Activated B cell treated with CpG ODN at 0.5 μM for 24 hours (primary cell): ENCODE data around the gene SUPT20H. TPM values are rescaled to one million over a fixed set of nuclear protein-coding genes. Genes with fewer than 3 reads are reported as not detected.

Experiments
- ATAC-seq: fragments of 200-7000 bp; cut with Tn5 transposase; one replicate; pipeline ENCODE4 v1.10.0; 2021; ENCODE audit warnings: low read depth, mild to moderate bottlenecking, moderate library complexity
- CTCF ChIA-PET: fragments of 350-600 bp; sonication (Branson Sonifier 250); formaldehyde crosslinking; loops from one replicate; lab custom pipeline; 2021; ENCODE audit warnings: antibody characterized with exemption; lab: Charles Lee
- POLR2A ChIA-PET: fragments of 350-600 bp; sonication (Branson Sonifier 250); formaldehyde crosslinking; loops from one replicate; lab custom pipeline; 2021; ENCODE audit warnings: antibody characterized with exemption; lab: Charles Lee
- DNase-seq: peaks from one replicate; pipeline ENCODE4 v3.0.0; 2022
- H3K27ac Mint-ChIP-seq: one replicate; pipeline ENCODE4 v1.8.0; 2020; ENCODE audit warnings: mixed read lengths
- H3K27me3 Mint-ChIP-seq: one replicate; pipeline ENCODE4 v1.8.0; 2021; ENCODE audit warnings: mixed read lengths
- H3K36me3 Mint-ChIP-seq: one replicate; pipeline ENCODE4 v1.8.0; 2021; ENCODE audit warnings: low read depth, mixed read lengths
- H3K4me1 Mint-ChIP-seq: one replicate; pipeline ENCODE4 v1.8.0; 2021; ENCODE audit warnings: mixed read lengths
- H3K4me3 Mint-ChIP-seq: one replicate; pipeline ENCODE4 v1.8.0; 2020; ENCODE audit warnings: mild to moderate bottlenecking, mixed read lengths
- H3K9me3 Mint-ChIP-seq: one replicate; pipeline ENCODE4 v1.8.0; 2020; ENCODE audit warnings: mixed read lengths
- intact Hi-C: fragments of 100-400 bp; cut with micrococcal nuclease; formaldehyde crosslinking; loops from one replicate; pipeline ENCODE4 v1.15.1; 2024
- total RNA-seq: library from RNA; stranded (reverse); gene quantifications from 2 replicates; pipeline ENCODE4 v1.2.3, GENCODE V29; 2022
- TF ChIP-seq, protein P1 (sequence below): fragments of 200-600 bp; IDR thresholded peaks from one replicate; pipeline ENCODE4 v1.8.0; 2022; ENCODE audit warnings: antibody characterized with exemption, mild to moderate bottlenecking

Gene SUPT20H
- total RNA-seq, 1 donor from 2014 or later: 66.6 TPM

GRCh38 chr13:37094840-37095239 lies 35.4 kb upstream of the SUPT20H start:
- Mint-ChIP-seq H3K4me1 (no peaks in the 10 kb centered on the region), H3K27ac (no peak overlapping the region), H3K4me3 (no peak overlapping the region), H3K27me3 (peaks cover 11% of the 10 kb centered on the region), H3K9me3 (no peaks in the 10 kb centered on the region), H3K36me3 (no peaks in the 10 kb centered on the region)
- no peak for ATAC-seq
- ChIA-PET CTCF (no interaction called here), POLR2A (no interaction called here)
- intact Hi-C loops: no loop called here
- DNase-seq: no peak
- TF ChIP-seq, protein P1, sequence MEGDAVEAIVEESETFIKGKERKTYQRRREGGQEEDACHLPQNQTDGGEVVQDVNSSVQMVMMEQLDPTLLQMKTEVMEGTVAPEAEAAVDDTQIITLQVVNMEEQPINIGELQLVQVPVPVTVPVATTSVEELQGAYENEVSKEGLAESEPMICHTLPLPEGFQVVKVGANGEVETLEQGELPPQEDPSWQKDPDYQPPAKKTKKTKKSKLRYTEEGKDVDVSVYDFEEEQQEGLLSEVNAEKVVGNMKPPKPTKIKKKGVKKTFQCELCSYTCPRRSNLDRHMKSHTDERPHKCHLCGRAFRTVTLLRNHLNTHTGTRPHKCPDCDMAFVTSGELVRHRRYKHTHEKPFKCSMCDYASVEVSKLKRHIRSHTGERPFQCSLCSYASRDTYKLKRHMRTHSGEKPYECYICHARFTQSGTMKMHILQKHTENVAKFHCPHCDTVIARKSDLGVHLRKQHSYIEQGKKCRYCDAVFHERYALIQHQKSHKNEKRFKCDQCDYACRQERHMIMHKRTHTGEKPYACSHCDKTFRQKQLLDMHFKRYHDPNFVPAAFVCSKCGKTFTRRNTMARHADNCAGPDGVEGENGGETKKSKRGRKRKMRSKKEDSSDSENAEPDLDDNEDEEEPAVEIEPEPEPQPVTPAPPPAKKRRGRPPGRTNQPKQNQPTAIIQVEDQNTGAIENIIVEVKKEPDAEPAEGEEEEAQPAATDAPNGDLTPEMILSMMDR: no peak

DNA sequence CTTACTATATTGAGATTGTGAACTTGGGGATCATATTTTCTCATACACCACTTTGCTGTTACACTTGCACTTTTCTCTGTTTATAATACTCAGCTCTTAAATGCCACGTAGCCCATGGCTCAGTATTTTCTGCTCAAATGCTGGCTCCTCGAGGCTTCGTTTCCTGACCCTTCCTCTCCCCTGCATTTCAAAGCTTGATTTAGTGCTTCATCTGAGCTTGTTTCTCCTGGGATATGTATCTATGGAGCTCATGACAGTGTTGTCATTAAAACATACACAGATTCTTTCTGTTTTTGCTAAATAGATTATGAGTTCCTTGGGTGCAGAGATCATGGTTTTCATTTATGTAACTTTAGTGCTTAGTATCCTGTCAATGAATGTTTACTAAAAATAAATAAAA lies 34.6 kb upstream of the SUPT20H start:
- intact Hi-C loops: no loop called here
- no peaks in the 10 kb centered on the region for H3K9me3 Mint-ChIP-seq
- H3K4me3 Mint-ChIP-seq: no peak overlapping the region
- peaks cover 11% of the 10 kb centered on the region for H3K27me3 Mint-ChIP-seq
- H3K27ac Mint-ChIP-seq: no peak overlapping the region
- ATAC-seq (no peak), DNase-seq (no peak)
- H3K36me3 Mint-ChIP-seq: no peaks in the 10 kb centered on the region
- H3K4me1 Mint-ChIP-seq: no peaks in the 10 kb centered on the region
- TF ChIP-seq, protein P1: no peak
- CTCF ChIA-PET: no interaction called here
- POLR2A ChIA-PET: no interaction called here

GRCh38 chr13:37091835-37092234 lies 32.3 kb upstream of the SUPT20H start:
- H3K9me3 Mint-ChIP-seq: no peaks in the 10 kb centered on the region
- H3K4me1 Mint-ChIP-seq: no peaks in the 10 kb centered on the region
- H3K4me3 Mint-ChIP-seq: no peak overlapping the region
- intact Hi-C loops: no loop called here
- ATAC-seq (no peak), DNase-seq (no peak)
- ChIA-PET CTCF (no interaction called here), POLR2A (no interaction called here)
- TF ChIP-seq, protein P1: no peak
- H3K27me3 Mint-ChIP-seq: peaks cover 8% of the 10 kb centered on the region
- no peak overlapping the region for H3K27ac Mint-ChIP-seq
- no peaks in the 10 kb centered on the region for H3K36me3 Mint-ChIP-seq

DNA sequence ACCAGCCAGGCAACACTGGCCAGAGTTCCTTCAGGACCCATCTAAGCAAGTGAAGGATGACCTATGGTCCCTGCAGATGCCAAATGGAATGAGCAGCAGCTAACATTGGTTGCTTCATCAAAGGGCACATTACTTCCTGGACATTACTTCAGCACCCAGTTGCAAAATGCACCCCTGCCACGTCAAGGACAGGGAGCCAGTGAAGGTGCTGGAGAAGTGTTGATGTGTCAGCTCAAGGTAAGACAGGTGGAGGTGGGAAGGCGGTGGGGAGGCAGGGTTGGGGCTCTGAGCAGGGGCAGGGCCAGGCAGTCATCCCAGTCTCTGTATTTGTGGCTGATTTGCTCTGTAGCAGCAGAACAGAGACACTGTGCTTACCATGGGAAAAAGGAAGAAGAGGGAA lies 31.4 kb upstream of the SUPT20H start:
- no peaks in the 10 kb centered on the region for H3K9me3 Mint-ChIP-seq
- ChIA-PET CTCF (no interaction called here), POLR2A (no interaction called here)
- peaks cover 8% of the 10 kb centered on the region for H3K27me3 Mint-ChIP-seq
- intact Hi-C loops: no loop called here
- DNase-seq (no peak), ATAC-seq (no peak)
- H3K36me3 Mint-ChIP-seq: no peaks in the 10 kb centered on the region
- H3K4me1 Mint-ChIP-seq: no peaks in the 10 kb centered on the region
- TF ChIP-seq, protein P1: no peak
- H3K4me3 Mint-ChIP-seq: no peak overlapping the region
- no peak overlapping the region for H3K27ac Mint-ChIP-seq

GRCh38 chr13:37089495-37089894 lies 30.0 kb upstream of the SUPT20H start:
- TF ChIP-seq, protein P1: no peak
- Mint-ChIP-seq H3K9me3 (no peaks in the 10 kb centered on the region), H3K36me3 (no peaks in the 10 kb centered on the region), H3K4me3 (no peak overlapping the region), H3K27me3 (peaks cover 8% of the 10 kb centered on the region), H3K4me1 (no peaks in the 10 kb centered on the region), H3K27ac (no peak overlapping the region)
- DNase-seq (no peak), ATAC-seq (no peak)
- CTCF ChIA-PET: no interaction called here
- intact Hi-C loops: no loop called here
- POLR2A ChIA-PET: no interaction called here
